Measurements from ENCODE around the gene PDE4DIP.
"Not testable (repeated sequence)": the region's sequence is repeated elsewhere in the genome, so short reads cannot be mapped to it uniquely, and the experiment has no call there.

DNA sequence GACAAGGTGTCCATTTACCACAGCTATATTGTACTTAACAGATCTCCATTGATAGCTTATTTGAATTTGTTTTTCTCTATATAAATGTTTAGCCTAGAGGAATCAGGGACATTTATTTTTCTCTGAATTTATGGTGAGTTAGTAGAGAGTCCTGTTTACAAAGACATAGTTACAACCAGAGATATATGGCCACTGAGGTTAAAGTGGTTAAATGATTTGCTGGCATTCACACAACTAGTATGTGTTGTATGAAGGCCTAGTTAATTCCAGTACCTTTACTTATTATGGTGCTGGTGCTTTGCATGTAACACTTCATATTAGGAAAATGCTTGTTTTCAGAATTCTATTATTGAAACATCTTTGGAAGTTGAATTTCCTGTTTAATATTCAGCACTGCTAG, 6.6 kb downstream of the PDE4DIP start:
- TF ChIP-seq, protein P1, sequence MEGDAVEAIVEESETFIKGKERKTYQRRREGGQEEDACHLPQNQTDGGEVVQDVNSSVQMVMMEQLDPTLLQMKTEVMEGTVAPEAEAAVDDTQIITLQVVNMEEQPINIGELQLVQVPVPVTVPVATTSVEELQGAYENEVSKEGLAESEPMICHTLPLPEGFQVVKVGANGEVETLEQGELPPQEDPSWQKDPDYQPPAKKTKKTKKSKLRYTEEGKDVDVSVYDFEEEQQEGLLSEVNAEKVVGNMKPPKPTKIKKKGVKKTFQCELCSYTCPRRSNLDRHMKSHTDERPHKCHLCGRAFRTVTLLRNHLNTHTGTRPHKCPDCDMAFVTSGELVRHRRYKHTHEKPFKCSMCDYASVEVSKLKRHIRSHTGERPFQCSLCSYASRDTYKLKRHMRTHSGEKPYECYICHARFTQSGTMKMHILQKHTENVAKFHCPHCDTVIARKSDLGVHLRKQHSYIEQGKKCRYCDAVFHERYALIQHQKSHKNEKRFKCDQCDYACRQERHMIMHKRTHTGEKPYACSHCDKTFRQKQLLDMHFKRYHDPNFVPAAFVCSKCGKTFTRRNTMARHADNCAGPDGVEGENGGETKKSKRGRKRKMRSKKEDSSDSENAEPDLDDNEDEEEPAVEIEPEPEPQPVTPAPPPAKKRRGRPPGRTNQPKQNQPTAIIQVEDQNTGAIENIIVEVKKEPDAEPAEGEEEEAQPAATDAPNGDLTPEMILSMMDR (IDR thresholded peaks at IDR 0.05): not testable (repeated sequence)
- not testable (repeated sequence) for TF ChIP-seq POLR2A, EP300, POLR2AphosphoS5 (IDR thresholded peaks at IDR 0.05)
